PC-9 (cell line): ENCODE measurements around the gene F7.

ENCODE experiments used
- CTCF ChIP-seq: fragments of 200-600 bp; sonication (generic); conservative IDR thresholded peaks from 2 replicates; pipeline ENCODE4 v1.6.1; 2017; ENCODE audit warnings: mixed run types, antibody characterized with exemption, mild to moderate bottlenecking, moderate library complexity
- EZH2 ChIP-seq: fragments of 200-600 bp; sonication (generic); IDR thresholded peaks from 2 replicates; pipeline ENCODE4 v1.8.0; 2017; ENCODE audit warnings: antibody characterized with exemption, low read depth

GRCh38 chr13:113148407-113148806 is 42.8 kb downstream of the F7 start:
- no peak for TF ChIP-seq CTCF
- TF ChIP-seq EZH2: no peak
